IPS-NIHi7 (cell line): ENCODE data around the gene KCNIP1.
A peak's percentile ranks its signal among the peaks of the same experiment; 100 is the strongest.

Experiments used
- DNase-seq: peaks from one replicate; pipeline ENCODE4 v3.0.0; 2012; ENCODE audit warnings: mixed read lengths; ENCODE audit errors: extremely low spot score

KCNIP1 gene

GRCh38 chr5:170563824-170564567, 60.2 kb downstream of the KCNIP1 start:
- no peak for DNase-seq

GRCh38 chr5:170565072-170565471, 61.3 kb downstream of the KCNIP1 start:
- no peak for DNase-seq

- no peak for DNase-seq
These were observed 65.3 kb downstream of the KCNIP1 start for GRCh38 chr5:170569101-170569500.

GRCh38 chr5:170570476-170570875, 66.7 kb downstream of the KCNIP1 start:
- no peak for DNase-seq

- DNase-seq = peak; percentile 27
These were observed 67.5 kb downstream of the KCNIP1 start for GRCh38 chr5:170571281-170571731.

GRCh38 chr5:170571875-170572852, 68.3 kb downstream of the KCNIP1 start:
- DNase-seq = no peak

GRCh38 chr5:170573114-170573513, 69.3 kb downstream of the KCNIP1 start:
- peak; percentile 40 for DNase-seq

- no peak for DNase-seq
These were observed 69.8 kb downstream of the KCNIP1 start for GRCh38 chr5:170573660-170574059.

- DNase-seq = no peak
These were observed 73.0 kb downstream of the KCNIP1 start for GRCh38 chr5:170576602-170577535.

- peak; percentile 31 for DNase-seq
These were observed 75.8 kb downstream of the KCNIP1 start for GRCh38 chr5:170579601-170580000.

- no peak for DNase-seq
These were observed 77.4 kb downstream of the KCNIP1 start for GRCh38 chr5:170581211-170581610.

GRCh38 chr5:170582644-170583330, 79.0 kb downstream of the KCNIP1 start:
- no peak for DNase-seq

GRCh38 chr5:170584003-170584402, 80.2 kb downstream of the KCNIP1 start:
- no peak for DNase-seq

GRCh38 chr5:170584450-170585058, 80.7 kb downstream of the KCNIP1 start:
- no peak for DNase-seq

- DNase-seq = no peak
These were observed 81.6 kb downstream of the KCNIP1 start for GRCh38 chr5:170585273-170585948.

GRCh38 chr5:170587808-170588207, 84.0 kb downstream of the KCNIP1 start:
- DNase-seq = no peak

- no peak for DNase-seq
These were observed 85.8 kb downstream of the KCNIP1 start for GRCh38 chr5:170589643-170590042.

GRCh38 chr5:170590566-170590965, 86.7 kb downstream of the KCNIP1 start:
- DNase-seq = no peak

- DNase-seq = no peak
These were observed 87.2 kb downstream of the KCNIP1 start for GRCh38 chr5:170591054-170591453.

- DNase-seq = no peak
These were observed 92.7 kb downstream of the KCNIP1 start for GRCh38 chr5:170596482-170597044.
